Endothelial cell of umbilical vein (primary cell): Measurements from ENCODE around the gene TOM1L1. TPM values are rescaled to one million over a fixed set of nuclear protein-coding genes. Genes with fewer than 3 reads are reported as not detected.

Experiments
- BruUV-seq: library from RNA; stranded (reverse); fragments of 400-500 nt; replicated peaks from 2 replicates; lab custom pipeline; 2021; lab: Mats Ljungman, UMichigan
- CTCF ChIA-PET: fragments of 300-600, 350-600 bp; sonication (Branson Sonifier 250); formaldehyde crosslinking; loops from one replicate; lab custom pipeline; 2021; ENCODE audit warnings: antibody characterized with exemption, inconsistent platforms; lab: Charles Lee
- POLR2A ChIA-PET: fragments of 300-600, 350-600 bp; sonication (Branson Sonifier 250); formaldehyde crosslinking; loops from one replicate; lab custom pipeline; 2021; ENCODE audit warnings: antibody characterized with exemption, inconsistent platforms; lab: Charles Lee
- DNase-seq: peaks from one replicate; pipeline ENCODE4 v3.0.0-alpha.2; 2011; ENCODE audit warnings: low read depth, low spot score
- FAIRE-seq: peaks from 2 replicates; lab custom pipeline; 2011; peaks lifted over from hg19 to GRCh38; lab: Jason Lieb, UNC
- H2AFZ ChIP-seq: 2 replicates; pipeline ENCODE4 v1.6.0; 2012; ENCODE audit warnings: low read depth, low read length, control low read depth, inconsistent platforms
- H3K27ac ChIP-seq: 2 replicates; pipeline ENCODE4 v1.5.1; 2011; ENCODE audit warnings: low read depth, mild to moderate bottlenecking, control low read depth, low read length, moderate library complexity; ENCODE audit not compliant: insufficient read depth
- H3K27me3 ChIP-seq, 2 experiments: 2 replicates each; pipeline versions ENCODE4 v1.6.0 to v1.6.1; 2011; ENCODE audit warnings: low read length in 2 of 2, mixed read lengths in 1 of 2; ENCODE audit not compliant: control insufficient read depth in 2 of 2, insufficient read depth in 2 of 2
- H3K36me3 ChIP-seq, 2 experiments: 2 replicates in 1 of 2; 3 replicates in 1 of 2; pipeline ENCODE4 v1.5.1; 2011; ENCODE audit warnings: low read length in 2 of 2, mild to moderate bottlenecking in 1 of 2, moderate library complexity in 1 of 2; ENCODE audit not compliant: control insufficient read depth in 2 of 2, insufficient read depth in 2 of 2; ENCODE audit errors: extremely low read depth in 1 of 2
- H3K4me1 ChIP-seq: 3 replicates; pipeline ENCODE4 v1.5.1; 2011; ENCODE audit warnings: mild to moderate bottlenecking, low read length; ENCODE audit not compliant: control insufficient read depth, insufficient read depth; ENCODE audit errors: extremely low read depth
- H3K4me2 ChIP-seq: 2 replicates; pipeline ENCODE4 v1.6.1; 2011; ENCODE audit warnings: low read length, control low read depth, mixed read lengths; ENCODE audit not compliant: insufficient read depth
- H3K4me3 ChIP-seq, 3 experiments: fragments of 200-600 bp in 1 of 3; sonication (generic), shearing (Covaris generic) in 1 of 3; replicated peaks in 1 of 3; 2 replicates each; pipeline ENCODE4 v1.5.1; 2011 to 2016; ENCODE audit warnings: control low read depth in 3 of 3, low read length in 3 of 3, mild to moderate bottlenecking in 2 of 3, inconsistent platforms in 1 of 3, low read depth in 1 of 3, moderate library complexity in 1 of 3; ENCODE audit not compliant: insufficient read depth in 1 of 3
- H3K79me2 ChIP-seq: 2 replicates; pipeline ENCODE4 v1.6.0; 2012; ENCODE audit warnings: low read length, inconsistent platforms; ENCODE audit not compliant: control insufficient read depth, insufficient read depth
- H3K9ac ChIP-seq: replicated peaks from 2 replicates; pipeline ENCODE3; 2011; ENCODE audit warnings: low read length, control low read depth; ENCODE audit not compliant: insufficient read depth; ENCODE audit errors: extremely low read depth
- H3K9me1 ChIP-seq: replicated peaks from 3 replicates; pipeline ENCODE4 v1.6.0; 2011; ENCODE audit warnings: mild to moderate bottlenecking, low read length; ENCODE audit not compliant: control insufficient read depth, insufficient read depth; ENCODE audit errors: extremely low read depth
- H3K9me3 ChIP-seq: replicated peaks from 2 replicates; pipeline ENCODE4 v1.5.1; 2012; ENCODE audit warnings: low read length, inconsistent platforms; ENCODE audit not compliant: control insufficient read depth, insufficient read depth
- H4K20me1 ChIP-seq: replicated peaks from 2 replicates; pipeline ENCODE3; 2011; ENCODE audit warnings: mild to moderate bottlenecking, low read length; ENCODE audit not compliant: control insufficient read depth, insufficient read depth; ENCODE audit errors: extremely low read depth
- CTCF ChIP-seq, 2 donors: IDR thresholded peaks; 1 replicate in 1 of 2; 2 replicates in 1 of 2; pipeline ENCODE4 v1.5.1; 2011; ENCODE audit warnings: low read length in 2 of 2, mild to moderate bottlenecking in 2 of 2, moderate library complexity in 2 of 2, control low read depth in 1 of 2, inconsistent platforms in 1 of 2, low read depth in 1 of 2; ENCODE audit not compliant: insufficient read depth in 1 of 2; ENCODE audit errors: extremely low read depth in 1 of 2
- EZH2 ChIP-seq: IDR thresholded peaks from 2 replicates; pipeline ENCODE4 v1.6.1; 2012; ENCODE audit warnings: borderline replicate concordance, low read depth, mild to moderate bottlenecking, moderate library complexity, low read length, inconsistent platforms; ENCODE audit not compliant: severe bottlenecking
- FOS ChIP-seq: IDR thresholded peaks from 2 replicates; pipeline ENCODE4 v1.6.1; 2011; ENCODE audit warnings: mild to moderate bottlenecking, low read length, moderate library complexity, borderline replicate concordance; ENCODE audit not compliant: insufficient read depth
- GATA2 ChIP-seq: IDR thresholded peaks from 2 replicates; pipeline ENCODE4 v1.7.0; 2011; ENCODE audit warnings: low read depth, mild to moderate bottlenecking, moderate library complexity, mixed read lengths, low read length; ENCODE audit not compliant: insufficient read length, insufficient read depth
- JUN ChIP-seq: IDR thresholded peaks from 2 replicates; pipeline ENCODE4 v1.6.1; 2011; ENCODE audit warnings: borderline replicate concordance, low read depth; ENCODE audit not compliant: insufficient read length, insufficient read depth
- MAX ChIP-seq: IDR thresholded peaks from 2 replicates; pipeline ENCODE4 v1.6.1; 2011; ENCODE audit not compliant: insufficient read depth, insufficient read length
- MYC ChIP-seq: IDR thresholded peaks from one replicate; pipeline ENCODE4 v1.6.1; 2011; ENCODE audit warnings: mild to moderate bottlenecking, low read depth, low read length
- POLR2A ChIP-seq: IDR thresholded peaks from 2 replicates; pipeline ENCODE4 v1.6.1; 2012; ENCODE audit warnings: low read depth, mild to moderate bottlenecking, control low read depth, low read length
- POLR2AphosphoS5 ChIP-seq: IDR thresholded peaks from 2 replicates; pipeline ENCODE4 v1.6.1; 2012; ENCODE audit warnings: low read depth, mild to moderate bottlenecking, control low read depth, low read length, moderate library complexity; ENCODE audit not compliant: insufficient read depth
- dilution Hi-C: fragments of 300-500 bp; cut with MboI; formaldehyde crosslinking; loops from one replicate; pipeline ENCODE4 v1.15.0; 2019; ENCODE audit warnings: low sequenced_read_pairs; ENCODE audit not compliant: extremely low pct_ligation_motif_present
- intact Hi-C: fragments of 100-400 bp; cut with micrococcal nuclease; formaldehyde crosslinking; loops from one replicate; pipeline ENCODE4 v1.10.0; 2022
- polyA plus RNA-seq, 4 experiments: library from polyadenylated mRNA; depleted of rRNA in 3 of 4; stranded (reverse) in 3 of 4; unstranded in 1 of 4; fragments of >200 nt; gene quantifications; 2 replicates each; pipeline versions ENCODE4 v1.2.1 to v1.2.3, GENCODE V29; 2011 to 2012; ENCODE audit warnings: missing spikeins in 1 of 4
- total RNA-seq: library from RNA; stranded (reverse); gene quantifications from 2 replicates; pipeline ENCODE4 v1.2.3, GENCODE V29; 2021

Gene TOM1L1
- total and polyA plus RNA-seq, 2 donors (not counting 3 experiments of a cell fraction or from before 2014, with no cell fraction given) = 0.44 to 0.60 TPM

GRCh38 chr17:54924405-54924804, 23.8 kb downstream of the TOM1L1 start:
- Histone ChIP-seq H4K20me1 (no peaks in the 10 kb centered on the region), H3K79me2 (no peaks in the 10 kb centered on the region), H3K27me3 (no peaks in the 10 kb centered on the region), H3K4me1 (no peaks in the 10 kb centered on the region), H3K9ac (no peak overlapping the region), H3K4me3 (no peak overlapping the region), H3K27ac (no peak overlapping the region), H3K9me1 (no peaks in the 10 kb centered on the region), H3K4me2 (no peak overlapping the region), H3K9me3 (no peaks in the 10 kb centered on the region), H3K36me3 (no peaks in the 10 kb centered on the region), H2AFZ (no peak overlapping the region)
- dilution Hi-C loops (no loop called here), intact Hi-C loops (no loop called here)
- DNase-seq (no peak), FAIRE-seq (no peak)
- TF ChIP-seq MAX (no peak), CTCF (IDR thresholded peaks at IDR 0.05; ENCODE audit: extremely low read depth in 1 of 2, insufficient read depth in 1 of 2, low read depth in 1 of 2, low read length in 2 of 2) (no peak), JUN (no peak), MYC (no peak), POLR2A (no peak), POLR2AphosphoS5 (no peak), GATA2 (no peak), EZH2 (no peak), FOS (no peak)
- POLR2A ChIA-PET = no interaction called here
- BruUV-seq = no TSS peak
- CTCF ChIA-PET = no interaction called here
